Renal pelvis (tissue), 4 donors: ENCODE results near the gene TTLL5. TPM values are rescaled to one million over a fixed set of nuclear protein-coding genes. Genes with fewer than 3 reads are reported as not detected.

Source experiments
- DNase-seq: peaks from one replicate; pipeline ENCODE4 v3.0.0-alpha.2; 2013
- polyA plus RNA-seq, 3 donors: library from polyadenylated mRNA; unstranded; fragments of 120-200 nt; gene quantifications; one replicate each; pipeline ENCODE4 v1.2.1, GENCODE V29; 2013; ENCODE audit not compliant: insufficient read length in 3 of 3

Gene TTLL5
- polyA plus RNA-seq, 3 donors: 27.6 to 37.4 (median 33.7) TPM

GRCh38 chr14:75697386-75697785 is 36.3 kb downstream of the TTLL5 start:
- no peak for DNase-seq

GRCh38 chr14:75697918-75698317 is 36.9 kb downstream of the TTLL5 start:
- DNase-seq: no peak

- DNase-seq: no peak
Observed at GRCh38 chr14:75699331-75699730, 38.3 kb downstream of the TTLL5 start.

- DNase-seq: no peak
Observed at GRCh38 chr14:75700295-75700694, 39.2 kb downstream of the TTLL5 start.

DNA sequence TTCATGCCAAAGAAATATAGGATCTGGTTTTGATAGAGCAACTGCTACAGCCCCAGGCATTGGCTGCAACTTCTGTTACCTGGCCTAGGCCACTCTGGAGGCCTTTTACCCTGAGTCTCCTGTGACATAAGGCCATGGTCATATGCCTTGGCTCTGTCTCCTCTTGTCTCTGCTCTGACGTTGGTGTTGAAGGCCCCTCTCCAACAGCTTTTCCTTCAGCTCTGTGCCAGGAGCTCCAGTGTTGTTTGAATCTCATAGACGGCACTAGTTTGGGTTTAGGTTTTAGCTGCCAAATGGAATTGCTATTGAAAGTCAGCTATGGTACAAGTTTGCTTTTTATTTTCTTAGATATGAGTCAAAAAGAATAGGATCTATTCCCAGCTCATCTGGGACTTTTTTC is 41.1 kb downstream of the TTLL5 start:
- no peak for DNase-seq

DNA sequence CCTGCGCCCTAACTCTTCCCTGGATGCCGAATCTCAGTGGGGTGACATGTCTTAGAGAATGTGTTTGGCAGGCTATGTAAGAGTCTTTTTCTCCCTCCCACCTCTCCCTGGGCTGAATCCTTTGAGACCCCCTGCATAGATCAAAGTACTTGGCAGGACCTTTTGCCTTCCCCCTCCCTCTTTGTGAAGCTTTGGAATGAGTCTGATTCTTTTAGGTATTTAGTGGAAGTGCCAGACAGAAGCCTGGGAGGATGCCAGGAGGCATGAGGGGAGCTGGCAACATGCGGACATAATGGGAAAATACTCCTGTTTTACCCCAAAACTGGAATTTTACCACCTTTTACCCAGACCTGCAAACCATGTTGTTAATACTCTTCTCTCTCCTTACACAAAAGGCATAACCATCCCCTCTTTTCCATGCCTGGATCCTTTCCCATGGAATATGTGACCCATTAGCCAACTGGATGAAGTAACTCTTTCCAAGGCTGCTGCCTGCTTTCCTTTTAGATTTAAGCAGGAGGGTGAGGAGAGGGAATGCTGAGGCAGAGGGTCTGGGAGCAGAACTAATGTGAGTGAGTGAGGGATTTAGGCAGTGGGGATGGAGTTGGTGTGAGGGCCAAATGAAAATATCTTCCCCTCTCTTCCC is 41.7 kb downstream of the TTLL5 start:
- DNase-seq: no peak

DNA sequence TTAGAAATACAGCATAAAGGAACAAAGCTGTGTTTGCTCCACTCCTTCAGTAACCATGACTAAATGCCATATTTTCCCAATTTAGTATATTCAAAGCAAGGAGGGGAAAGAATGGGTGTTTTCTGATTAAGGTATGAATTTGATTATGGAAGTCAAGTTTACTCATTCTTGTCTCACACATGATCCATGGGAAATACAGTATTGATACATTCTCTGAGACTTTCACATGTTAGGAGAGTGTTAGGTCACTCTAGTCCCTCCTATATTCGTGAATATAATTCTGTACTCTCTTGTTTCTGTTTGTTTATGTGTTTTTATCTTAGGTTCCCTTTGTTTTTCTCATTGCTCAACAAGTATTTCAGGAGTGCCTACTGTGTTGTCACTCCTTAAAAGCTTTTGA is 42.4 kb downstream of the TTLL5 start:
- DNase-seq: no peak

DNA sequence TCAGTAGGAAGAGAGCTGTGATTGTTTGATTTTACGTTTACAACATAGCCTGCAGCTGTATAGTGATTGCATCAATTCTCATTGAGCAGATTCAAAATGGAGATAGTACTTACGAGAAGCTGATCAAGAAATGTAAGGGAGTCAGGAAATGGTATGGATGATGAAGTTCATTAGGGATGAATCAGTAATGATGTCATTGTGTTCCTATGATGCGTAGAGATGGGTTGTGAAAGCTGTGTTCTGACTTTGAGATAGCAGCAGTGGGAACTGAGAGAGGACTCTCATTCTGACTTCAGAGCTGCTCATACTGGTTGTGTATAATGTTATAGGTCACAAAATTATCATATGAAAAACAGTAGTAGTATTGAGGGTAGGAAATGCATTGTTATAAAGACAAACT is 44.0 kb downstream of the TTLL5 start:
- no peak for DNase-seq

GRCh38 chr14:75709207-75709812 is 48.3 kb downstream of the TTLL5 start:
- DNase-seq: peak; percentile 77

- DNase-seq: no peak
Observed at GRCh38 chr14:75711105-75711795, 50.2 kb downstream of the TTLL5 start.

- peak; percentile 16 for DNase-seq
Observed at GRCh38 chr14:75711796-75712211, 50.8 kb downstream of the TTLL5 start.

DNA sequence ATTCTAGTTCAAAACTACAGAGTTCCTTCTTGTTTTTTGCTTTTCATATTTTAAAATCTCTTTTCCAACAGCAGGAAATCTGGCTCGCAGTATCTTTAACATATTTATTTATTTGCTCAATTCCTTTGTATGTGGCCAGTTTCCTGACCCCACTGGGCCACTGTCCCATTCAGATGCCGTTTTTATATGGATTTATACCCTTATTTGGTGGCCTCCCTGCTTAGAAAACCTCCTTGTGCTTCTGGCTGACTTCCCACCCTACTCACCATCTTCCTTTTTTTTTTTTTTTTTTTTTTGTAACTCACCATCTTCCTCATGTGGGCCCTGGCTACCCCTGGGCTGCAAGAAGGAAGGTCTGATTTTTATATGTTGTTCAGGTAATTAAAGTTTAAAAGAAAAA is 53.9 kb downstream of the TTLL5 start:
- no peak for DNase-seq

- no peak for DNase-seq
Observed at GRCh38 chr14:75715926-75716780, 55.1 kb downstream of the TTLL5 start.

GRCh38 chr14:75717729-75718128 is 56.7 kb downstream of the TTLL5 start:
- no peak for DNase-seq

DNA sequence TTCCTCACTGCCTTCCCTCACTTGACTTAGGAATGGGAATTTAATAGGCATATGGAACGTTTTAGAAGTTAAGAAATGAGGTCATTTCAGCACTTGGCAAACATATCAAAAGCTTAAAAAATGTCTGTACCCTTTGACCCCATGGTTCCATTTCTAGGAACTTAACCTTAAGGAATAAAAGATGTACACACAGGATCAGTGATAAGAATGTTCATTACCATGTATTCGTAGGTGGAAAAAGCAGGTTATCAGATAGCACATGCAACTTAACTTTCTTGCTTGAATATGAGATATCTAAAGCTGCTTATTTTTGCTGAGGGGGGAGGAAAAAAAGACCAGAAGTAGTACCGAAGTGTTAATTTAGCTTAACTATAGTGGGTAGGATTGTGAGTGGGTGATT is 57.2 kb downstream of the TTLL5 start:
- DNase-seq: no peak

GRCh38 chr14:75720116-75720515 is 59.1 kb downstream of the TTLL5 start:
- DNase-seq: no peak

DNA sequence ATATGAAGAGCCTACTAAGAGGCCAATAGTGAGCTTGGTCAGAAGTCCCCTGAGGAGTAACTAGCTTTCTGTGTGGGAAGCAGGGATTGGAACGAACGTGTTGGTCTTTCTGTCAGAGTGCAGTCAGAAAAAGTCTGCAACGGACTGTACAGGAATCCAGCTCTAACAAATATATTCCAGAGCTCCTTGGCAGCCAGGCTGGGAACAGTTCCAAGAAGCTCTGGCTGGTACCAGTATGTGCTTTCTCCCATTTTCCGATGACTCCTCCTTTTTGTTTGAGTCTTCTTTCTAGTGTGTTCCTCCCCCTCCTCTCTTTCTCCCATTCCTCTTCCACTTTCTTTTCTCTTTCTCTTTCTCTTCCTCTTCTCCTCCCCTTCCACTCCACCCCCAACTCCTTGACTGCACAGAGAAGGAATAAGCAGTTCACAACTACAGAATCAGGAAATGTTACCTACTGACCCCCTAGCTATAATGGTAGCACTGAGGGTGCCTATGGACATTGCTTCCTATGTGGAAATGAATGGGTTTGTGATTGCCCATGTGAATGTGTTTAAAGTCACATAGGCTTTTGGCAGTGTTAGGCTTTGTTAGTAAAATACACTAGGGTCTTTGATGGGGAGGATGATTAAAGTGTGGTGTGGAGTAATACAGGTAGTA is 59.9 kb downstream of the TTLL5 start:
- DNase-seq: no peak

DNA sequence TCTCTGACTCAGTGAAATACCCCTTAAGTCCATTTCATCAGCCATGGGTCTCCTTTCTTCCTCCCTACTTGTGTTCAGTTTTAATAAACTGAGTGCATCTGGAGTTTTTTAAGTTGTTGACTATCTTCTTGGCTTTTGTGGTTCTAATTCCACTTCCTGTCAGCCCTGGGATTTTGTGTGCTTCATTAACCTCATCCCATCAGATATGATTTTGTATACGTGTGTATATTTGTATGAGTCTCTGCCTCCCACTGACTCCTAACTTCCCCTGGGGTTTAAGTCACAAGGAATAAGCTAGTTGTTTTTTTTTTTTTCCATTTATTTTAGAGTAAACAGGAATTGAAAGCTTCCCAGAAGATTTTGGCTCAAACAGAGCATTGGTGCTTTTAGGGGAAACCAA is 62.7 kb downstream of the TTLL5 start:
- no peak for DNase-seq

GRCh38 chr14:75724414-75725204 is 63.6 kb downstream of the TTLL5 start:
- no peak for DNase-seq

GRCh38 chr14:75725481-75725880 is 64.4 kb downstream of the TTLL5 start:
- DNase-seq: no peak

DNA sequence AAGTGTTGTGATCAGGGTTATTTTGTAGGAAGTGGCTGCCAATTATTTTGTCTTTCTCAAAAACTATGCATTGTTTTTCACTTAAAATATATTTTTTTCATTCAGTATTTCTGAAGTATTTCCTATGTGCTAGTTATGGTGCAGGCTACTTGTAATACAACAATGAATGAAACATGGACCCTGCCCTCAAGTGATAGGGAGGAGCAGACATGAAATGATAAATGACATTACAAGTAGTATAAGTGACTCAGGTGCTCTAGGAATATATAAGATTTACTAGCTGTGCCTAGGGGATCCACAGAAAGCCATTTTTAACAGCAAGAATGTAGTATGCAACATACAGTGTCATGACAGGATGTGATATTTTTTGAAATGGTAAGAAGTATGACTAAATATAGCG is 65.3 kb downstream of the TTLL5 start:
- DNase-seq: no peak
